Left lung (tissue), 10 donors: ENCODE results near the gene ABCB11. TPM values are rescaled to one million over a fixed set of nuclear protein-coding genes. Genes with fewer than 3 reads are reported as not detected.

ENCODE experiments used
- ATAC-seq: fragments of 200-7000 bp; cut with Tn5 transposase; one replicate; pipeline ENCODE4 v1.9.1; 2020; ENCODE audit warnings: moderate library complexity
- DNase-seq, 4 donors: peaks; one replicate each; pipeline ENCODE4 v3.0.0-alpha.2; 2013 to 2020
- H3K27ac ChIP-seq, 2 donors: fragments of 200-600 bp; sonication (generic) in 1 of 2; one replicate each; pipeline versions ENCODE4 v1.5.0 to v1.8.0; 2020 to 2021
- H3K27me3 ChIP-seq, 2 donors: fragments of 200-600 bp; sonication (generic) in 1 of 2; one replicate each; pipeline versions ENCODE4 v1.5.0 to v1.8.0; 2020 to 2021
- H3K36me3 ChIP-seq, 2 donors: fragments of 200-600 bp; sonication (generic) in 1 of 2; one replicate each; pipeline versions ENCODE4 v1.5.0 to v1.8.0; 2020 to 2021
- H3K4me1 ChIP-seq, 2 donors: fragments of 200-600 bp; one replicate each; pipeline ENCODE4 v1.8.0; 2021
- H3K4me3 ChIP-seq, 2 donors: fragments of 200-600 bp; sonication (generic) in 1 of 2; one replicate each; pipeline versions ENCODE4 v1.5.0 to v1.8.0; 2020 to 2021; ENCODE audit warnings: mild to moderate bottlenecking in 1 of 2
- H3K9me3 ChIP-seq, 2 donors: fragments of 200-600 bp; sonication (generic) in 1 of 2; one replicate each; pipeline versions ENCODE4 v1.5.0 to v1.8.0; 2020 to 2021
- CTCF ChIP-seq, 2 donors: fragments of 200-600 bp; sonication (generic) in 1 of 2; IDR thresholded peaks; one replicate each; pipeline versions ENCODE4 v1.5.0 to v1.8.0; 2021; ENCODE audit warnings: antibody characterized with exemption in 2 of 2
- intact Hi-C, 2 donors: fragments of 100-400 bp; cut with DNase I; formaldehyde crosslinking; loops; one replicate each; pipeline versions ENCODE4 v1.11.2 to v1.14.2; 2022
- polyA plus RNA-seq, 6 donors: library from polyadenylated mRNA; unstranded; fragments of 120-200 nt; gene quantifications; one replicate each; pipeline ENCODE4 v1.2.1, GENCODE V29; 2013; ENCODE audit not compliant: insufficient read length in 6 of 6
- total RNA-seq, 2 donors: library from RNA; stranded (reverse); fragmentation: NEBNext Ultra II Directional; extraction: Animal tissue kit (Norgen Biotek cat#: 25700); gene quantifications; one replicate each; pipeline ENCODE4 v1.2.1, GENCODE V29; 2021
- donor health status: DM: no; HTN: yes; CAD: no.
- donor health status: DM: no; HTN: no; CAD: no.

ABCB11 gene
- total and polyA plus RNA-seq, 8 donors, result 0.02 to 0.23 (median 0.08) TPM; not detected in 1

GRCh38 chr2:168907940-168908662, 123.0 kb downstream of the ABCB11 start:
- no peak for ATAC-seq
- intact Hi-C loops, result no loop called here

GRCh38 chr2:168904358-168904757, 126.8 kb downstream of the ABCB11 start:
- Histone ChIP-seq H3K4me1 (no peaks in the 10 kb centered on the region), H3K27me3 (no peaks in the 10 kb centered on the region), H3K27ac (no peak overlapping the region), H3K4me3 (no peak overlapping the region), H3K9me3 (no peaks in the 10 kb centered on the region), H3K36me3 (no peaks in the 10 kb centered on the region)
- TF ChIP-seq CTCF (IDR thresholded peaks at IDR 0.05), result no peak
- no peak for ATAC-seq
- no peak for DNase-seq
- intact Hi-C loops, result no loop called here

More at GRCh38 chr2:168907940-168908662, 123.0 kb downstream of the ABCB11 start:
- H3K9me3 ChIP-seq, result no peaks in the 10 kb centered on the region
- TF ChIP-seq CTCF (IDR thresholded peaks at IDR 0.05), result no peak
- H3K27ac ChIP-seq, result no peak overlapping the region
- peaks cover 11 to 15% of the 10 kb centered on the region in 2 donors for H3K27me3 ChIP-seq
- no peaks in the 10 kb centered on the region for H3K4me1 ChIP-seq
- DNase-seq, result no peak
- H3K4me3 ChIP-seq, result no peak overlapping the region
- H3K36me3 ChIP-seq, result no peaks in the 10 kb centered on the region

GRCh38 chr2:168903888-168904287, 127.2 kb downstream of the ABCB11 start:
- no peak overlapping the region for H3K27ac ChIP-seq
- DNase-seq (no peak), ATAC-seq (no peak)
- H3K27me3 ChIP-seq, result no peaks in the 10 kb centered on the region
- H3K9me3 ChIP-seq, result no peaks in the 10 kb centered on the region
- intact Hi-C loops, result no loop called here
- no peak overlapping the region for H3K4me3 ChIP-seq
- H3K36me3 ChIP-seq, result no peaks in the 10 kb centered on the region
- H3K4me1 ChIP-seq, result no peaks in the 10 kb centered on the region
- TF ChIP-seq CTCF (IDR thresholded peaks at IDR 0.05), result no peak

- Histone ChIP-seq H3K36me3 (no peaks in the 10 kb centered on the region), H3K9me3 (no peaks in the 10 kb centered on the region), H3K4me1 (no peaks in the 10 kb centered on the region), H3K4me3 (no peak within 1 kb of the TSS), H3K27me3 (no peaks in the 10 kb centered on the region), H3K27ac (no peak within 1 kb of the TSS)
- TF ChIP-seq CTCF (IDR thresholded peaks at IDR 0.05), result no peak
- intact Hi-C loops, result no loop called here
- DNase-seq (no peak), ATAC-seq (no peak)
Measured at GRCh38 chr2:168901003-168901402, 130.1 kb downstream of the ABCB11 start, which contains the start of gene G6PC2. Gene G6PC2 (plus strand): TSS chr2:168901291. CDS start chr2:168901332, 41 bp downstream.

GRCh38 chr2:168897449-168897848, 133.7 kb downstream of the ABCB11 start:
- no peak overlapping the region for H3K4me3 ChIP-seq
- no peaks in the 10 kb centered on the region for H3K36me3 ChIP-seq
- intact Hi-C loops, result no loop called here
- no peak overlapping the region for H3K27ac ChIP-seq
- H3K9me3 ChIP-seq, result no peaks in the 10 kb centered on the region
- H3K27me3 ChIP-seq, result no peaks in the 10 kb centered on the region
- ATAC-seq (no peak), DNase-seq (no peak)
- no peaks in the 10 kb centered on the region for H3K4me1 ChIP-seq
- no peak for TF ChIP-seq CTCF (IDR thresholded peaks at IDR 0.05)
